Neuronal stem cell (in vitro differentiated cells): ENCODE measurements around the gene BCL2L11.

Experiments
- DNase-seq: peaks from one replicate; pipeline ENCODE4 v3.0.0-alpha.2; 2013; ENCODE audit warnings: low spot score
- H2AFZ ChIP-seq: one replicate; pipeline ENCODE4 v1.6.1; 2013; ENCODE audit warnings: mild to moderate bottlenecking, low read length, inconsistent platforms
- H2AK5ac ChIP-seq: 2 replicates; pipeline ENCODE4 v1.6.1; 2013; ENCODE audit warnings: low read depth, mild to moderate bottlenecking, inconsistent platforms, low read length, moderate library complexity, mixed read lengths
- H2BK120ac ChIP-seq: 2 replicates; pipeline ENCODE4 v1.6.1; 2013; ENCODE audit warnings: low read depth, mild to moderate bottlenecking, inconsistent platforms, low read length, moderate library complexity, mixed read lengths
- H2BK12ac ChIP-seq: one replicate; pipeline ENCODE4 v1.6.1; 2013; ENCODE audit warnings: low read length, inconsistent platforms
- H2BK15ac ChIP-seq: 2 replicates; pipeline ENCODE4 v1.6.1; 2013; ENCODE audit warnings: mild to moderate bottlenecking, low read length, inconsistent platforms, mixed read lengths
- H2BK5ac ChIP-seq: one replicate; pipeline ENCODE4 v1.6.1; 2013; ENCODE audit warnings: inconsistent platforms, mild to moderate bottlenecking, low read length, moderate library complexity
- H3K14ac ChIP-seq: one replicate; pipeline ENCODE4 v1.6.1; 2013; ENCODE audit warnings: low read length, inconsistent platforms
- H3K18ac ChIP-seq: 2 replicates; pipeline ENCODE4 v1.6.1; 2013; ENCODE audit warnings: low read length, inconsistent platforms
- H3K23ac ChIP-seq: 2 replicates; pipeline ENCODE4 v1.6.1; 2013; ENCODE audit warnings: low read depth, mild to moderate bottlenecking, mixed read lengths, low read length, inconsistent platforms; ENCODE audit not compliant: poor library complexity
- H3K27ac ChIP-seq: replicated peaks from 3 replicates; pipeline ENCODE4 v1.5.1; 2013; ENCODE audit warnings: low read length, inconsistent platforms
- H3K27me3 ChIP-seq, 3 experiments: 2 replicates each; pipeline ENCODE4 v1.6.1; 2013; ENCODE audit warnings: low read length in 3 of 3, mild to moderate bottlenecking in 2 of 3, inconsistent platforms in 1 of 3, low read depth in 1 of 3, mixed read lengths in 1 of 3, moderate library complexity in 1 of 3; ENCODE audit not compliant: control insufficient read depth in 3 of 3, insufficient read depth in 3 of 3
- H3K36me3 ChIP-seq, 2 donors: replicated peaks in 1 of 2; 2 replicates each; pipeline ENCODE4 v1.6.1; 2013; ENCODE audit warnings: low read length in 2 of 2; ENCODE audit not compliant: control insufficient read depth in 2 of 2, insufficient read depth in 2 of 2
- H3K4ac ChIP-seq: 2 replicates; pipeline ENCODE4 v1.6.1; 2013; ENCODE audit warnings: inconsistent platforms, mild to moderate bottlenecking, low read length, moderate library complexity
- H3K4me1 ChIP-seq, 2 donors: 1 replicate in 1 of 2; 2 replicates in 1 of 2; pipeline ENCODE4 v1.6.1; 2013; ENCODE audit warnings: low read length in 2 of 2, low read depth in 1 of 2; ENCODE audit not compliant: control insufficient read depth in 2 of 2, insufficient read depth in 1 of 2
- H3K4me2 ChIP-seq: one replicate; pipeline ENCODE4 v1.6.1; 2013; ENCODE audit warnings: mild to moderate bottlenecking, low read length, inconsistent platforms; ENCODE audit not compliant: insufficient read depth, poor library complexity, severe bottlenecking
- H3K4me3 ChIP-seq, 2 donors: 2 replicates each; pipeline ENCODE4 v1.5.1; 2013; ENCODE audit warnings: low read length in 2 of 2, mild to moderate bottlenecking in 2 of 2, inconsistent platforms in 1 of 2, moderate library complexity in 1 of 2
- H3K79me1 ChIP-seq: one replicate; pipeline ENCODE4 v1.6.1; 2013; ENCODE audit warnings: low read depth, mild to moderate bottlenecking, inconsistent platforms, low read length, moderate library complexity
- H3K9ac ChIP-seq: one replicate; pipeline ENCODE4 v1.6.1; 2013; ENCODE audit warnings: mild to moderate bottlenecking, low read depth, low read length, inconsistent platforms; ENCODE audit not compliant: poor library complexity
- H3K9me3 ChIP-seq, 2 donors: replicated peaks in 1 of 2; 2 replicates each; pipeline versions ENCODE3 to v1.6.1; 2013; ENCODE audit warnings: low read length in 2 of 2, mild to moderate bottlenecking in 2 of 2, inconsistent platforms in 1 of 2, low read depth in 1 of 2, mixed read lengths in 1 of 2, moderate library complexity in 1 of 2; ENCODE audit not compliant: control insufficient read depth in 2 of 2, insufficient read depth in 1 of 2
- H4K8ac ChIP-seq: one replicate; pipeline ENCODE4 v1.6.1; 2013; ENCODE audit warnings: low read depth, mild to moderate bottlenecking, inconsistent platforms, low read length, moderate library complexity
- H4K91ac ChIP-seq: one replicate; pipeline ENCODE4 v1.6.1; 2013; ENCODE audit warnings: low read length, low read depth, mild to moderate bottlenecking, inconsistent platforms; ENCODE audit not compliant: poor library complexity
- WGBS, 2 donors: extraction: QIAGEN DNeasy Blood & Tissue Kit; methylation state at CpG; one replicate each; pipeline ENCODE4 v1.1.7; 2013; ENCODE audit warnings: missing lambda C conversion rate in 2 of 2, mixed read lengths in 1 of 2; ENCODE audit not compliant: insufficient read length in 2 of 2, insufficient replicate concordance in 1 of 2; ENCODE audit errors: extremely low coverage in 2 of 2; 5-methylcytosine and 5-hydroxymethylcytosine counted together

BCL2L11 gene

DNA sequence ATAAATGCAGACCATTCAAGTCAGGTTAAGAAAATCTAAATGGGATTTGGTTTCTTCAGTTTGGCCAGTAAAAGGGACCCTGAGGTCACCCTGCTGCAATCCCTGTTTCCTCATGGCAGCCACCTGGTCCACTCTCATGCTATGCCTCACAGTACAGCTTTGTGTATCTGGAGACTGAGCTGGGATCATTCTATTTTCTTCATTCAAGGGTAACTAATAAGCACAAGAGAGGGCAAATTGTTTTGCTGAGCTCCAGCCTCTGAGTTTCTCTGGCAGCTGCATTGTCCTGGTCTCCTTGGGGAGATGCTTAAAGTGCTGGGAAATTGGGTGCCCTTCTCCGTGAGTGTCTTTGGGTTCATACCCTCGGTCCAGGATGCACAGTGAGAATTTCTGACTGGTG is 18.5 kb upstream of the BCL2L11 start:
- H3K36me3 ChIP-seq: no peaks in the 10 kb centered on the region
- peak overlapping the region; percentile 45 for H2AFZ ChIP-seq
- no peak overlapping the region for H2BK12ac ChIP-seq
- H3K79me1 ChIP-seq: no peaks in the 10 kb centered on the region
- no peak overlapping the region for H3K18ac ChIP-seq
- no peak overlapping the region for H3K9ac ChIP-seq
- no peak for DNase-seq
- H2BK15ac ChIP-seq: no peak overlapping the region
- H3K9me3 ChIP-seq: no peaks in the 10 kb centered on the region
- no peak overlapping the region for H3K23ac ChIP-seq
- no CpG with 5 or more reads among the region's 2 CpGs for WGBS, 2 donors
- no peak overlapping the region for H3K4me3 ChIP-seq
- H3K14ac ChIP-seq: no peak overlapping the region
- H2AK5ac ChIP-seq: no peak overlapping the region
- no peak overlapping the region for H3K4ac ChIP-seq
- H2BK120ac ChIP-seq: no peak overlapping the region
- no peak overlapping the region for H2BK5ac ChIP-seq
- peaks cover 0 to 12% of the 10 kb centered on the region in 2 donors for H3K4me1 ChIP-seq
- no peak overlapping the region for H3K27ac ChIP-seq
- no peaks in the 10 kb centered on the region for H3K27me3 ChIP-seq
- no peak overlapping the region for H4K8ac ChIP-seq
- H4K91ac ChIP-seq: no peak overlapping the region
- H3K4me2 ChIP-seq: no peak overlapping the region

DNA sequence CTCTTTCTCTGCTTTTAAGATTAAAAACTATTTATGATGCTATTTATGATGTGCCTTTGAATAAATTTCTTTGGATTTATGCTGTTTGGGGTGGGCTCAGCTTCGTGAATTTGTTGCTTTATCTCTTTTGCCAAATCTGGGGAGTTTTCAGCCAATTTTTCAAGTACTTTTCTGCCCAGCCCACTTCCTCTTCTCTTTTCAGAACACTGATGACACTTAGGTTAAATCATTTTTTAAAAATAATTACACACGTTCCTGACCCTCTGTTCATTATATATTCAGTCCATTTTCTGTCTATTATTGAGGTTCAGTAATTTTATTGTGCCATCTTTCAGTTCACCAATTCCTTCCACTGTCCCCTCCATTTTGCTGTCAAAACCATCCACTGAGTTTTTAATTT is 14.8 kb upstream of the BCL2L11 start:
- Histone ChIP-seq H3K36me3 (no peaks in the 10 kb centered on the region), H3K9ac (no peak overlapping the region), H2AFZ (no peak overlapping the region), H2BK12ac (no peak overlapping the region), H2AK5ac (no peak overlapping the region), H3K4me1 (peaks cover 0 to 6% of the 10 kb centered on the region in 2 donors), H3K23ac (no peak overlapping the region), H3K79me1 (no peaks in the 10 kb centered on the region), H3K4ac (no peak overlapping the region), H2BK120ac (no peak overlapping the region), H2BK5ac (no peak overlapping the region), H3K9me3 (no peaks in the 10 kb centered on the region), H3K4me2 (no peak overlapping the region), H3K18ac (no peak overlapping the region), H4K8ac (no peak overlapping the region), H3K27ac (no peak overlapping the region), H3K4me3 (no peak overlapping the region), H3K27me3 (no peaks in the 10 kb centered on the region), H2BK15ac (no peak overlapping the region), H4K91ac (no peak overlapping the region), H3K14ac (no peak overlapping the region)
- DNase-seq: no peak
- WGBS, 2 donors: no CpG with 5 or more reads among the region's 2 CpGs

GRCh38 chr2:111106706-111107105 is 14.0 kb upstream of the BCL2L11 start:
- Histone ChIP-seq H2AFZ (no peak overlapping the region), H2BK15ac (no peak overlapping the region), H4K91ac (no peak overlapping the region), H3K4me1 (peaks cover 0 to 4% of the 10 kb centered on the region in 2 donors), H4K8ac (no peak overlapping the region), H3K4me3 (no peak overlapping the region), H3K4ac (no peak overlapping the region), H2AK5ac (no peak overlapping the region), H3K4me2 (no peak overlapping the region), H2BK120ac (no peak overlapping the region), H3K18ac (no peak overlapping the region), H3K23ac (no peak overlapping the region), H3K36me3 (no peaks in the 10 kb centered on the region), H3K27me3 (no peaks in the 10 kb centered on the region), H2BK5ac (no peak overlapping the region), H3K14ac (no peak overlapping the region), H3K27ac (no peak overlapping the region), H3K9ac (no peak overlapping the region), H3K79me1 (no peaks in the 10 kb centered on the region), H3K9me3 (no peaks in the 10 kb centered on the region), H2BK12ac (no peak overlapping the region)
- DNase-seq: no peak
- WGBS, 2 donors: no CpG with 5 or more reads among the region's 5 CpGs

DNA sequence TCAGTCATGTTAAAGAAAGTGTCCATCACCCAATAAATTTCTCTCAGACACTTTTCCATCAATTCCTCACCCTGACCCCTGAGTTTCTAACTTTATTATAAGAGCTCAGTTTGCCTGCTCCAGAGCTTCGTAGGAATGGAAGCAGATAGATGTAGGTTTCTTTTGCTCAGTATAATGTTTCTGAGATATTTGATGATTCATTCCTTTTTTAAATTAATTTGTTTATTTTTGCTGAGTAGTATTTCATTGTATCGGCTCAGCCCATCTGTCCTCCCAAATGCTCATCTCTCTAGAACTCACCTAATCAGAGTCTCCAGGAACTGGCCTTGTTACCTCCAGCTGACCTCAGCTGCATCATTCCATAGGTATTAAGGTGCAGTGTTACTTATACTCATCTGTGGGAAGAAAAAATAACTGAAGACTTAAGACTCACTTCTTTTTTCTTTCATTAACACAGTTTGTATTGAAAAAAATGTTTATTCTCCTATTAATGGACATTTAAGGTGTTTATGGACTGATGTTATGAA is 11.9 kb upstream of the BCL2L11 start:
- Histone ChIP-seq H3K36me3 (no peaks in the 10 kb centered on the region), H3K4me3 (no peak overlapping the region), H3K18ac (no peak overlapping the region), H3K23ac (no peak overlapping the region), H3K9ac (no peak overlapping the region), H2BK120ac (no peak overlapping the region), H2AK5ac (no peak overlapping the region), H2BK15ac (no peak overlapping the region), H2AFZ (no peak overlapping the region), H2BK12ac (no peak overlapping the region), H4K91ac (no peak overlapping the region), H3K27ac (no peak overlapping the region), H3K4me2 (no peak overlapping the region), H3K4ac (no peak overlapping the region), H3K9me3 (no peaks in the 10 kb centered on the region), H3K79me1 (no peaks in the 10 kb centered on the region), H4K8ac (no peak overlapping the region), H3K4me1 (no peaks in the 10 kb centered on the region), H3K27me3 (no peaks in the 10 kb centered on the region), H3K14ac (no peak overlapping the region), H2BK5ac (no peak overlapping the region)
- DNase-seq: no peak
- no CpG with 5 or more reads among the region's 2 CpGs for WGBS, 2 donors
